GM03348 (cell line): Measurements from ENCODE around the gene KAZN.

Experiments
- DNase-seq: peaks from one replicate; pipeline ENCODE4 v3.0.0; 2012; ENCODE audit warnings: low spot score

KAZN gene

GRCh38 chr1:15008783-15009729 is 410.6 kb downstream of the KAZN start:
- no peak for DNase-seq

GRCh38 chr1:15011160-15011559 is 412.7 kb downstream of the KAZN start:
- no peak for DNase-seq

GRCh38 chr1:15011661-15012060 is 413.2 kb downstream of the KAZN start:
- no peak for DNase-seq

GRCh38 chr1:15012822-15013221 is 414.3 kb downstream of the KAZN start:
- no peak for DNase-seq

- no peak for DNase-seq
Observed at GRCh38 chr1:15013767-15014166, 415.3 kb downstream of the KAZN start.

- DNase-seq: no peak
Observed at GRCh38 chr1:15014516-15014915, 416.0 kb downstream of the KAZN start.

- DNase-seq: no peak
Observed at GRCh38 chr1:15016001-15016400, 417.5 kb downstream of the KAZN start.

GRCh38 chr1:15016526-15016925 is 418.0 kb downstream of the KAZN start:
- DNase-seq: no peak

GRCh38 chr1:15017120-15017519 is 418.6 kb downstream of the KAZN start:
- no peak for DNase-seq

GRCh38 chr1:15018767-15019166 is 420.3 kb downstream of the KAZN start:
- DNase-seq: no peak

GRCh38 chr1:15020943-15021745 is 422.7 kb downstream of the KAZN start:
- no peak for DNase-seq

GRCh38 chr1:15022048-15022447 is 423.6 kb downstream of the KAZN start:
- DNase-seq: no peak

GRCh38 chr1:15023205-15023604 is 424.7 kb downstream of the KAZN start:
- DNase-seq: no peak

- DNase-seq: no peak
Observed at GRCh38 chr1:15023976-15024375, 425.5 kb downstream of the KAZN start.

- no peak for DNase-seq
Observed at GRCh38 chr1:15026117-15026489, 427.6 kb downstream of the KAZN start.

GRCh38 chr1:15027515-15027986 is 429.1 kb downstream of the KAZN start:
- peak; percentile 90 for DNase-seq

GRCh38 chr1:15028102-15028501 is 429.6 kb downstream of the KAZN start:
- peak; percentile 96 for DNase-seq

- no peak for DNase-seq
Observed at GRCh38 chr1:15028616-15029015, 430.1 kb downstream of the KAZN start.

- no peak for DNase-seq
Observed at GRCh38 chr1:15029036-15029435, 430.6 kb downstream of the KAZN start.

- DNase-seq: no peak
Observed at GRCh38 chr1:15029786-15030185, 431.3 kb downstream of the KAZN start.

GRCh38 chr1:15031251-15031933 is 432.9 kb downstream of the KAZN start:
- DNase-seq: no peak

GRCh38 chr1:15033264-15033663 is 434.8 kb downstream of the KAZN start:
- DNase-seq: no peak
